G401 (cell line): ENCODE data around the gene HOXB3. TPM values are rescaled to one million over a fixed set of nuclear protein-coding genes. Genes with fewer than 3 reads are reported as not detected.

Source experiments
- DNase-seq: peaks from one replicate; pipeline ENCODE4 v3.0.0-alpha.2; 2015; ENCODE audit warnings: low spot score
- in situ Hi-C: cut with HindIII; loops from 2 replicates; pipeline ENCODE4 v1.10.0; 2016; ENCODE audit warnings: low sequenced_read_pairs, mixed read lengths
- total RNA-seq: library from RNA; depleted of rRNA; stranded (reverse); fragments of >200 nt; shearing (Covaris generic); gene quantifications from 2 replicates; pipeline ENCODE4 v1.2.3, GENCODE V29; 2014

Gene HOXB3
- total RNA-seq, 1 experiment from 2014 or later = 12.0 TPM

- in situ Hi-C loops = no loop called here
- no peak for DNase-seq
Measured at GRCh38 chr17:48626245-48627117, 36.4 kb upstream of the HOXB3 start, which contains the start of gene HOXB9. Gene HOXB9 (minus strand): TSS chr17:48626358. CDS start chr17:48626269, 89 bp downstream.

DNA sequence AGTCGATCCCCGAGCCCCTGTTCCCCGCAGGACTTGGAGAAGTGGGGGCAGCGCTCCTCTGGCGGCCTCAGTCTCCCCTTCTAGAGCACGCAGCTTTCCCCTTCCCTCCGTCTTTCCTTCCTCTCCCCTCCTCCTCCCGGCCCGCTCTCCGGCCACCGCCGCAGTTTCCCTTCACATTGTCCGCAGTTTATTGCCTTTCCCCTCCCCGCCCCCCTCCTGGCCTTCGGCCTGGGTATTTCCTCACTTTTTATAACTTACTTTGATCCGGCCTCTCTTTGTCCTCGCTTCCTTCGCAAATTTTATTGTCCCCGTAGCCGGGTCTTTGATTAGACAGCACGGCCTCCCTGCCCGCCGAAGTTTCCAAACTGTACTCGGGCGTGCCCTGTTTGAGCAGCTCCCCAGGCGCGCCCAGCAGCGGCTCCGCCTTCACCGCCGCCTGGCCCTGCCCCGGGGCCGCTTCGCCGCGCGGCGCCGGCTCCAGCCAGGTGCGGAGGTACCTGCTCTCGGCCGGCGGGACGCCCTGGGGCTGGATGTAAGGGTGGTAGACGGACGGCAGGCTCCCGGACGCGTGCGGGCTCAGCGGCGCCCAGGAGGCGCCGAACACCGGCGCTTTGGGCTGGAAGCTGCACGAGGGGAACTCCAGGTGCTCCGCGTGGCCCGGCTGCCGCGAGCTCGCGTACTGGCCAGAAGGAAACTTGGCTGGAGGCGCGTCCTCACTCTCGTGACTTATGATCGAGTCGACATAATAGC, 35.6 kb upstream of the HOXB3 start:
- in situ Hi-C loops = no loop called here
- DNase-seq = no peak

DNA sequence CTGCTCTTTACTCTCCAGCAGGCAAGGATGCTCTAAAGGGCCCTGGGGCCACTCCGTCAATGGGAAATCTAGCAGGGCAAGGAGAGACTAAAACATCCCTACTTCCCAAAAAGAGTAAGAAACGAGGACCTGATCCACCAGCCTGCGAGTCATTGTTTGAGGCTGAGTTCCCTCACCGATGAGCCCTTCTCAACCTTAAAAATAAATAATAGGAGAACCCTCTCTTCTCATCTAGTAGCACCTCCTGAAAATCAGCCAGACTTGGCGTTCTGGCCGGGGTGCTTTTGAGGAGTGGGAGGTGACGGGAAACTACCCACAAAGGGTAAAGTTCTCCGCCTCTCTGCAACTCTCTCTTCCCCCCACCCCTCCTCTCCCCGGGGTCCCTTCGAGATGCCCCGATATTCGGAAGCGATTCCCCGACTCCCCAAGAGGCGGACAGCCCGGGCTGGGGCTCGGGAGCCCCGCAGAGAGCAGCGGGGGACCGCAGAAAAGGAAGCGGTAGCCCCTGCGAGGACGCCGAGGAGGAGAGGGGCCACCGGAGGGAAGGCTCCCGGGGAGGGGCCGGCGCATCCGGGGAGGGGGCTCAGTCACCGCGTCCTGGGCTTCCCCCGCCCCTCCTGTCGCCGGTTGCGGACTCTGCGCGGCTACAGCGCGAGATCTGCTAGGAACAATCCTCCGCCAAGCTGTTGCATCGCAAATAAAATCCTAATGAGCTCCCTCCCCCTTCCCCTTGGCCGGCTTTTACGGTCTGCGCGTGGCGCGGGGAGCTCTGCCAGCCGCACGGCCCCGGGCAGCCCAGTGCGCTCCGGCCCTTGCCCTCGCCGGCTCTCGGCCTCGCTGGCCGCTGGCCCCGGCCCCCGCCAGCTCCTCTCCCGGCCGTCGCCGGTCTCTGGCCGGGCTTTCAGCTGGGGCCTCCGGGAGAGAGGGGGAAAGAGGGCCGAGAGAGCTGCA, 34.8 kb upstream of the HOXB3 start:
- in situ Hi-C loops = no loop called here
- no peak for DNase-seq

- DNase-seq = no peak
- in situ Hi-C loops = no loop called here
Measured at GRCh38 chr17:48624118-48624517, 34.1 kb upstream of the HOXB3 start.

DNA sequence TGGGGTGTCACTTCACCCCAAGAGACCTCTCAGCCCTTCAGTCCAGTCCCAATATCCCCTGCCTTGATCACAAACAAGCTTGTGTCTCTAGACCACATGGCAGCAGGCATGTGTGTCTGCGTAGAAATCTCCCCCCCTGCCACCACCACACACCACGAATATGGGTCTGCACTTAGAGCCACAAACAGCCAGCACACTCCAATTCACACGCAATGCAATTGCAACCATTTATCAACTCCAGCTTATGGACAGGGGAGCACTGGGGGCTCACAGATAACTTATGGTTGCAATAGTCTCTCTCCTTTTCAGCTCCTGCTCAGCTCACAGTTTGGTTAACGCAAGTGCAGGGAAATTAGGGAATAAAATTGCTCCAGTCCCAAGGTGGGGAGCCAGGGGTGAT, 33.5 kb upstream of the HOXB3 start:
- no peak for DNase-seq
- in situ Hi-C loops = no loop called here

GRCh38 chr17:48622857-48623256, 32.8 kb upstream of the HOXB3 start:
- in situ Hi-C loops = no loop called here
- DNase-seq = no peak

DNA sequence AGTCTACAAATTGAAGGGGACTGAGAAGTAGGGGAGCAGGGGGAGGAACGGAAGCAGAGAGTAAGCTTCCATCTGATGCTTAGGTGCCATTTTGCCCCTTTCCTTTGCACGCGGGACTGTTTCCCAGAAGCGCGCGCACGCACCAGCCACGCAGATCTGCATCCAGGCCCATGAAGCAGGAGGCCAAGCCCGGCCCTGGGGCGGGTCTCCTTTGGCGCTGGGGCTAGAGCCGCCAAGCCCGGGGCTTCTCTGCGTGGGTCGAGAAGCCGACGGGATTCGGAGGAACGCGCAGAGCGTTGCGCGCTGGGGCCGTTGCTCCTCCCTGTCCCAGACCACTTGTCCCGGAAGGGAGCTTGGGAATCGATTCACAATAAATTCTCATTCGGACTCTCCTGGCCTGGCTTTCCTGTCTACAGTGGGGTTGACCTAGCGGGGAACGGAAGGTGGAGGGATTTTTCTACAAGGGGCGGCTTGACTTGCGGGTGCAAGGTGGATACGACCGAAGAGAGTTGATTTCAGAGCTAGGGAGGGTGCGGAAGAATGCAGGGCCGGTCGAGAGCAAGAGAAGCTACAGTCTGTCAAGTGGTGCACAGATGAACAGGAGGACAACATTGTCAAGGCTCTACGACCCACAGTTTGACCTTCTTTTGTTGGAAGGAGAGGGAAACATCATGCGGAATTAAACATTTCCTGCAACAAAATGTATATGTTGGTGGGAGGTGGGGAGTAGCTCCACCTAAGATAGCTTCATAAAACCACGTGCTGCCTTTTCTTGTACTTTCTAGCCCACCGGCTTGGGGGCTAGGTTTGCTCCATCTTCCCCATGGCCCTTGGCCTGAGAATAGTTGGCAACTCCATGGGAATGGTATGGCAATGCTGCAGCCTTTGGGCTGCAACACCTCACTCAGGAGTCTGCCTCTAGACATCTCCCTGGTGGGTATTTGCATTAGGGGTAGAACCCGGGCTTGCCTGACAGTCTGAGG, 31.7 kb upstream of the HOXB3 start:
- no peak for DNase-seq
- in situ Hi-C loops = no loop called here

DNA sequence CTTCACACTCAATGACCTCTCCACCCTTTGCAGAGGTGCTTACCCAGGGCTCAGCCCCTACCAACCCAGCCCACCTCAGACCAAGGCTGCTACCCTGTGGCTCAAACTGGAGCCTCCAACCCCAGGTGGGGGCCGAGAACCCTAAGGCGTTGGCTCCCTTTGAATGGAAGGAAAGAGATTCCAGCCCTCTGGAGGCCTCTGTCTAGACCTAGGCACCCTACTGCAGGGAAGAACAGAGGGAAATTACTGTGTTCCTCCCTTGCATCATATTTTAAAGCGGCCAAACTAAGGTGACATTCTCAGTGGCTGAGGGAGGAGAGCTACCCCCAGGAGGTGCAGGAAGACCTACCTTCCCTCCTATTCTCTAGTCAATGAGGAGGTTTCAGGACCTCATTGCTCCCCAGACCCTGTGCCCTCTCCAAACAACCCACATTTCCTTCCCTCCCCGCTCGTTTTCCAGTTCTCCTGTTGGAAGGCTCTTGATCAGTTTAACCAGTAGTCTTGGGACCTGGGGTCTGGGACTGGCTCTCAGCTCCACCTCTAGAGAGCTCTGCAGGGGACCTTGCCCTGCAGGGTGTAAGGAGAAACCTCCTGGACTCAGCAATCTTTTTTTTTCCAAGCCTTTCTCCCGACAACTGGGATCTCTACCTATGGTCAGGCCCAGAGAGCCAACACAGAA, 30.6 kb upstream of the HOXB3 start:
- in situ Hi-C loops = no loop called here
- no peak for DNase-seq

- in situ Hi-C loops = no loop called here
- no peak for DNase-seq
Measured at GRCh38 chr17:48619826-48620449, 29.9 kb upstream of the HOXB3 start.

- in situ Hi-C loops = no loop called here
- peak; percentile 76 for DNase-seq
Measured at GRCh38 chr17:48618256-48618896, 28.3 kb upstream of the HOXB3 start.

GRCh38 chr17:48617471-48618255, 27.6 kb upstream of the HOXB3 start:
- DNase-seq = no peak
- in situ Hi-C loops = no loop called here

DNA sequence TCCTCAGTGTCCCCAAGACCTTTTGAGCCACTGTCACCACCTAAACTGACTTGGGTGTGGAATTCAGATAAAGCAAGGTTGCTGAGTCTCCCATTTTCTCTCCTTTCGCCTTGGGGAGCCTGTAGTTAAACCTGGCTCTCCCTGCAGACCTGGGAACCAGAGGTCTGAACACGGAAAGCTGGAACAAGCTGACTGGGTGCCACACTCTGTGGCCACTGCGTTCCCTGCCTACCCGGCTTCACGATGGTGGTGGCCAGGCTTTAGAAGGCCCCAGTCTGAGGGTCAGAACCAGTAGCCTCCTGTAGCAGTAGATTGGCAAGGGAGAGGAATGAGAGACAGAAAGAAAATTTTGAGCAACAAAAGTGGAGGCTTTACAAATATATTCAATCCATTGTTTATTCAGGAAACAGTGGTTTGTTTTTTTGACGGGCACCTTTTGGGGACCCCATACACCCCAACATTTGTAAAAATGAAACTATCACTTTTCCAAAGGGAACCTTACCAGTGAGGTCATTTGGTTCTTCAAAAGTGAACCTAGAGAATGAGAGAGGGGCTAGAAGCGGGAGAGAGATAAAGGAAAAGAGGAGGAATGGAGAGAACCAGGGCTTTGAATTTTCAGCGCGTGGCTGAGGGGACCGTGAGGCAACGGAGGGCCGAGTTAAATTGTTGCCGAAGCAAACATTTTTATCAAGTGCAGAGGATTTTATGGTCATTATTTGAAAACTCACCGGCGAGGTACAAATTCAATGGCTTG, 26.9 kb upstream of the HOXB3 start:
- in situ Hi-C loops = no loop called here
- no peak for DNase-seq

DNA sequence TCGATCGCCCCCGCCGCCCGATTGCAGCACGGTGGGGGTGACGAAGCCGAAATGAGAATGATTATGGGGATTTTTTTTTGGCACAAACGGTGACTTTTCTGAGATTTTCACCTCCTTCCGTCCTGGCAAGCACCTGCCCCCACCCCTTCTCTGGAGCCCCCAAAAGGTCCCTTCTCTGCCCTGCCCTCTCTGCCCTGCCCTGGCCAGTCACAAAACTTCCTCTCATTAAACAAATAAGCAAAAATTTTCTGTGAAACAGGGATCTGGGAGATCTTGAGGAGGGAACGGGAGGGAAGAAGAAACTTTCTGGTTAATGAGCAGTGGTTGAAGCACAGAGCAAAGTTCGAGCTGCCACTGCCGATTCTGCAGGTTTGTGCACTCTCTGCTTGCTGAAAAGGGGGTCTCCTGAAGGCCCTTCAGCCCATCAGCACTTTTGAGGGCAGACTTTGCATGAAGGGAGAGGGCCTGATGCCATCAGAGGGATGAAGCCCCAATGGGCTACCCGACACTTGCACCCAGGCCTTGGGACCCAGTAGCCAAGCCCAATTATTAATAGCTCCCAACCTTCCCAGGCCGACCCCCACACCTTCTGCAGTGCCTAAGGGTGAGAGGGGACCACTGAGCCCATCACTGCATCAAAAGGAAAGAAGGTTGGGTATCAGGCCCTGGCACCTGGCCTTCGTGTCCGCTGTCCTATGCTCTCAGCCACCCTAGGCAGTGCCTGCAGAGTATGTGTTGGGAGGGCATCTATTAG, 26.1 kb upstream of the HOXB3 start:
- no peak for DNase-seq
- in situ Hi-C loops = no loop called here

DNA sequence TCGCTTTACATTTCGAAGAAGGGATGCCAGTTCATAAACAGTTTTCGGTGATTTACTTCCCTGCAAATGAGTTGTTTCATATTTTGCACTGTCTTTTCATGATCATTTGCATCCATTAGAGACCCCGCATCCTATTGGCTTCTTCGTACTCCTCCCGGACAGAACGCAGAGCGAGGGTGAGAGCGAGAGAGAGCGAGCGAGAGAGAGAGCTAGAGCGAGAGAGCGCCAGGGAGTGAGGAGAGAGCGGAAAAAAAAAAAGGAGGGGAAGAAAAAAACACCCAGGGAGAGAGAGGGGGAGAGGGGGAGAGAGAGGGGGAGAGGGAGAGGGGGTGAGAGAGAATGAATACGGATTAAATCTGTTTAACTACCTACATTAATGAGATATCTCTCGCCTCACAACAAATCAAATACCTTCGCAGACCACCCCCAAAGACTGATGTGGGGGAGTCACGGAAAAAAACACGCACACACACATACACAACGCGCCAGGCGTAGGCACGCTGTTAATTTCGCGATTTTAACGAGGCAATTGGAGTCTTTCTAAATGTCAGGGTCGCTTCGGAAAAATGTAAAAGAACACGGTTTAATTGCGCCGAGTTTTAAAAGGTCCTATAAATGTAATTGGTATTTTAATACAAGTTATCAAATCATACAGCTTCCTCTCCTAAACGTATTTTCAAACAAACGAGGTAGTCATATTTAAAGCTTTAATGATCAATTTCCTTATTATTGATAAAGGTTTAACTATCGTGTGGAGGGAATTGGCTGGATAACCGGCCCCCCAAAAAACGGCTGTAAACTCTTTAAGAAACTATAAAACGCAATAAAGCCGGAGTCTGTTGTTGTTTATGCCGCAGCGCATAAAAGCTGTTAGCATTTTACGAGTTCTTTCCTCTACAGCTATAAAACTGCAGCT, 25.3 kb upstream of the HOXB3 start, which contains the start of gene HOXB8:
Gene HOXB8 (minus strand): TSS at position 246 of the 916 bp plus-strand sequence. CDS start 588 bp downstream, outside the sequence.
- in situ Hi-C loops = no loop called here
- DNase-seq = no peak
